ENCODE measurements around the gene MYO3B.

The MYO3B gene

DNA sequence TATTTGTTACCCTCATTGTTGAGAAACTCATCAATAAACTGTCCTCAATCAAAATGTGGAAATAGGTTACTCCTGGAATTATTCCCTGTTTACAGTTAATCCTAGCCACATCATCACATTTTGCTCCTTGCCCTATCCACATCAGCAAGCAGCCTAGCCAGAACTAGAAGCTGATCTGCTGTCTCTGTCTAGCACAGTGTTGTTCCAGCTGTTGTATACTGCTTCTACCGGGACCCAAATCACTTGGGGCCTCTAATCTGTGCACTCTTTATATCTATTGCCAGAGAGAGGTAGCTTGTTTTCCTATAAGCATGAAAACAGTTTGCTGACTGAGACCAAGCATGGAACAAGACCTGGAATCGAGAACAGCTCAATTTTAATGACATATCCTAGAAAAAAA lies 341.0 kb downstream of the MYO3B start:
- TF ChIP-seq EGR1 (IDR thresholded peaks at IDR 0.05) (no peak), TEAD4 (IDR thresholded peaks at IDR 0.05) (no peak), EP300 (IDR thresholded peaks at IDR 0.05; ENCODE audit: borderline replicate concordance) (no peak), ZBTB7A (IDR thresholded peaks at IDR 0.05; ENCODE audit: low read depth) (no peak), NFIC (IDR thresholded peaks at IDR 0.05) (no peak), TCF12 (IDR thresholded peaks at IDR 0.05; ENCODE audit: low read depth) (no peak), FOXM1 (IDR thresholded peaks at IDR 0.05; ENCODE audit: borderline replicate concordance, low read depth) (no peak), CEBPB (IDR thresholded peaks at IDR 0.05) (no peak), CREB1 (IDR thresholded peaks at IDR 0.05; ENCODE audit: low read depth) (no peak), RAD21 (IDR thresholded peaks at IDR 0.05; ENCODE audit: low read depth) (no peak)
- TF ChIP-seq, protein P1, sequence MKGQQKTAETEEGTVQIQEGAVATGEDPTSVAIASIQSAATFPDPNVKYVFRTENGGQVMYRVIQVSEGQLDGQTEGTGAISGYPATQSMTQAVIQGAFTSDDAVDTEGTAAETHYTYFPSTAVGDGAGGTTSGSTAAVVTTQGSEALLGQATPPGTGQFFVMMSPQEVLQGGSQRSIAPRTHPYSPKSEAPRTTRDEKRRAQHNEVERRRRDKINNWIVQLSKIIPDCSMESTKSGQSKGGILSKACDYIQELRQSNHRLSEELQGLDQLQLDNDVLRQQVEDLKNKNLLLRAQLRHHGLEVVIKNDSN (IDR thresholded peaks at IDR 0.05) = no peak
- TF ChIP-seq, protein P2, sequence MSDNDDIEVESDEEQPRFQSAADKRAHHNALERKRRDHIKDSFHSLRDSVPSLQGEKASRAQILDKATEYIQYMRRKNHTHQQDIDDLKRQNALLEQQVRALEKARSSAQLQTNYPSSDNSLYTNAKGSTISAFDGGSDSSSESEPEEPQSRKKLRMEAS (IDR thresholded peaks at IDR 0.05) = no peak
- TF ChIP-seq, protein P3, sequence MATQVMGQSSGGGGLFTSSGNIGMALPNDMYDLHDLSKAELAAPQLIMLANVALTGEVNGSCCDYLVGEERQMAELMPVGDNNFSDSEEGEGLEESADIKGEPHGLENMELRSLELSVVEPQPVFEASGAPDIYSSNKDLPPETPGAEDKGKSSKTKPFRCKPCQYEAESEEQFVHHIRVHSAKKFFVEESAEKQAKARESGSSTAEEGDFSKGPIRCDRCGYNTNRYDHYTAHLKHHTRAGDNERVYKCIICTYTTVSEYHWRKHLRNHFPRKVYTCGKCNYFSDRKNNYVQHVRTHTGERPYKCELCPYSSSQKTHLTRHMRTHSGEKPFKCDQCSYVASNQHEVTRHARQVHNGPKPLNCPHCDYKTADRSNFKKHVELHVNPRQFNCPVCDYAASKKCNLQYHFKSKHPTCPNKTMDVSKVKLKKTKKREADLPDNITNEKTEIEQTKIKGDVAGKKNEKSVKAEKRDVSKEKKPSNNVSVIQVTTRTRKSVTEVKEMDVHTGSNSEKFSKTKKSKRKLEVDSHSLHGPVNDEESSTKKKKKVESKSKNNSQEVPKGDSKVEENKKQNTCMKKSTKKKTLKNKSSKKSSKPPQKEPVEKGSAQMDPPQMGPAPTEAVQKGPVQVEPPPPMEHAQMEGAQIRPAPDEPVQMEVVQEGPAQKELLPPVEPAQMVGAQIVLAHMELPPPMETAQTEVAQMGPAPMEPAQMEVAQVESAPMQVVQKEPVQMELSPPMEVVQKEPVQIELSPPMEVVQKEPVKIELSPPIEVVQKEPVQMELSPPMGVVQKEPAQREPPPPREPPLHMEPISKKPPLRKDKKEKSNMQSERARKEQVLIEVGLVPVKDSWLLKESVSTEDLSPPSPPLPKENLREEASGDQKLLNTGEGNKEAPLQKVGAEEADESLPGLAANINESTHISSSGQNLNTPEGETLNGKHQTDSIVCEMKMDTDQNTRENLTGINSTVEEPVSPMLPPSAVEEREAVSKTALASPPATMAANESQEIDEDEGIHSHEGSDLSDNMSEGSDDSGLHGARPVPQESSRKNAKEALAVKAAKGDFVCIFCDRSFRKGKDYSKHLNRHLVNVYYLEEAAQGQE (IDR thresholded peaks at IDR 0.05; ENCODE audit: low read depth) = no peak

DNA sequence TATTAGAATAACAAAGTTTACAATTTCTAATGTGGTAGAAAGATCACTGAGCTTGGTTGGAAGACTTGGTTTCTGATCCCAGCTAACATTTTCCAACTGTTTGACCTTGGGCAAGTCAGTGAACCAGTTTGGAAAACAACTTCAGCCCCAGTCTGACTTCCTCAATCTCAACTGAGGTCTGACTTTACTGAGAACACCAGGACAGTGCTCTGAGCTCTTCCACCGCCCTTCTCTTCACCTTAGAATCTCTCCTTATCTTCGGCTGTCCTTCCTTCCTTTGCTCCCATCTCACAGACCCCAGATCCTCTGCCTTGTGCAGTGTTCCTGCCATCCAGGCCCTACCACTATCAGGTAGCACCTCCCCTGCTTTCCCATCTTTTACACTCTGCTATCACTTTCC lies 343.4 kb downstream of the MYO3B start:
- TF ChIP-seq, protein P1 (IDR thresholded peaks at IDR 0.05) = no peak
- TF ChIP-seq, protein P3 (IDR thresholded peaks at IDR 0.05; ENCODE audit: low read depth) = no peak
- no peak for TF ChIP-seq EGR1 (IDR thresholded peaks at IDR 0.05)
- no peak for TF ChIP-seq YY1 (IDR thresholded peaks at IDR 0.05; ENCODE audit: low read depth)
- TF ChIP-seq FOXM1 (IDR thresholded peaks at IDR 0.05; ENCODE audit: borderline replicate concordance, low read depth) = no peak
- no peak for TF ChIP-seq EP300 (IDR thresholded peaks at IDR 0.05; ENCODE audit: borderline replicate concordance)
- TF ChIP-seq TAF1 (IDR thresholded peaks at IDR 0.05; ENCODE audit: low read depth) = no peak
- TF ChIP-seq TEAD4 (IDR thresholded peaks at IDR 0.05) = no peak
- no peak for TF ChIP-seq NFIC (IDR thresholded peaks at IDR 0.05)
- TF ChIP-seq TCF12 (IDR thresholded peaks at IDR 0.05; ENCODE audit: low read depth) = no peak
- TF ChIP-seq, protein P2 (IDR thresholded peaks at IDR 0.05) = no peak
- no peak for TF ChIP-seq ZBTB7A (IDR thresholded peaks at IDR 0.05; ENCODE audit: low read depth)
- no peak for TF ChIP-seq RAD21 (IDR thresholded peaks at IDR 0.05; ENCODE audit: low read depth)
- TF ChIP-seq CREB1 (IDR thresholded peaks at IDR 0.05; ENCODE audit: low read depth) = no peak
- TF ChIP-seq CEBPB (IDR thresholded peaks at IDR 0.05) = no peak

DNA sequence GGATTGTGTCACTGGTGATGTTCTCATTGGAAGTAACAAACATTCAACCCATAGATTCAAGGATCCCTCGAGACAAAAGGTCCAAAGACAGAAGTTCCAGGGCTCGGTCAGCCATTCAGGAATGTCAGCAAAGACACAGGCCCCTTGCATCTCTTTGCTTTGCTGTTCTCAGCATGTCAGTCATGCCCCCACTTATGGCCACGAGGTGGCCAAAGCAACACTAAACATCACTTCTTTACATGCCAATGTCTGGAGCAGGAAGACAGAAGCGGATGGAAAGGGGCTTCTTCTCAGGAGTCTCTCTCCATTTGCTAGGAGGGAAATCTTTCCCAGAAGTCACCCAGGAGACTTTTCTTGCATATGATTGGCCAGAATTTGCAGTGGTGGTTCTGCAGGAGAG lies 345.6 kb downstream of the MYO3B start:
- TF ChIP-seq YY1 (IDR thresholded peaks at IDR 0.05; ENCODE audit: low read depth) (no peak), FOXM1 (IDR thresholded peaks at IDR 0.05; ENCODE audit: borderline replicate concordance, low read depth) (no peak), ZBTB7A (IDR thresholded peaks at IDR 0.05; ENCODE audit: low read depth) (no peak), EGR1 (IDR thresholded peaks at IDR 0.05) (no peak), NFIC (IDR thresholded peaks at IDR 0.05) (no peak), TCF12 (IDR thresholded peaks at IDR 0.05; ENCODE audit: low read depth) (no peak), RAD21 (IDR thresholded peaks at IDR 0.05; ENCODE audit: low read depth) (no peak), TEAD4 (IDR thresholded peaks at IDR 0.05) (no peak), CREB1 (IDR thresholded peaks at IDR 0.05; ENCODE audit: low read depth) (no peak), TAF1 (IDR thresholded peaks at IDR 0.05; ENCODE audit: low read depth) (no peak), CEBPB (IDR thresholded peaks at IDR 0.05) (no peak), EP300 (IDR thresholded peaks at IDR 0.05; ENCODE audit: borderline replicate concordance) (no peak)
- TF ChIP-seq, protein P1 (IDR thresholded peaks at IDR 0.05) = no peak
- TF ChIP-seq, protein P2 (IDR thresholded peaks at IDR 0.05) = no peak
- TF ChIP-seq, protein P3 (IDR thresholded peaks at IDR 0.05; ENCODE audit: low read depth) = no peak
